ENCODE results near the gene TNFRSF8.
A peak's percentile ranks its signal among the peaks of the same experiment; 100 is the strongest.

The TNFRSF8 gene

GRCh38 chr1:12123172-12123571 is 60.1 kb downstream of the TNFRSF8 start:
- no peak for DNase-seq

- DNase-seq, result peak; percentile 84
These were observed 61.8 kb downstream of the TNFRSF8 start for GRCh38 chr1:12124693-12125421.

- DNase-seq, result peak; percentile 52
These were observed 62.6 kb downstream of the TNFRSF8 start for GRCh38 chr1:12125422-12126355.

- DNase-seq, result no peak
These were observed 63.7 kb downstream of the TNFRSF8 start for GRCh38 chr1:12126781-12127180.

GRCh38 chr1:12127206-12127810 is 64.2 kb downstream of the TNFRSF8 start:
- DNase-seq, result no peak

- no peak for DNase-seq
These were observed 65.0 kb downstream of the TNFRSF8 start for GRCh38 chr1:12128120-12128519.

- DNase-seq, result no peak
These were observed 66.5 kb downstream of the TNFRSF8 start for GRCh38 chr1:12129624-12130023.

- no peak for DNase-seq
These were observed 67.5 kb downstream of the TNFRSF8 start for GRCh38 chr1:12130466-12131130.

- no peak for DNase-seq
These were observed 69.0 kb downstream of the TNFRSF8 start for GRCh38 chr1:12132078-12132477.

- DNase-seq, result no peak
These were observed 71.6 kb downstream of the TNFRSF8 start for GRCh38 chr1:12134716-12135115.

- no peak for DNase-seq
These were observed 72.5 kb downstream of the TNFRSF8 start for GRCh38 chr1:12135612-12136011.

GRCh38 chr1:12136916-12137610 is 74.0 kb downstream of the TNFRSF8 start:
- DNase-seq, result no peak

- no peak for DNase-seq
These were observed 75.4 kb downstream of the TNFRSF8 start for GRCh38 chr1:12138196-12139168.

- no peak for DNase-seq
These were observed 76.9 kb downstream of the TNFRSF8 start for GRCh38 chr1:12140016-12140415.

- no peak for DNase-seq
These were observed 77.5 kb downstream of the TNFRSF8 start for GRCh38 chr1:12140515-12141162.

GRCh38 chr1:12141163-12141850 is 78.2 kb downstream of the TNFRSF8 start:
- no peak for DNase-seq

GRCh38 chr1:12142141-12142823 is 79.2 kb downstream of the TNFRSF8 start:
- DNase-seq, result no peak

GRCh38 chr1:12142891-12143630 is 80.0 kb downstream of the TNFRSF8 start:
- DNase-seq, result peak; percentile 65

Data from hematopoietic multipotent progenitor cell treated with erythropoietin and hydrocortisone succinate and interleukin-3 and kit ligand, for 4 days (in vitro differentiated cells).